Panc1 (cell line): ENCODE results near the gene NTNG1. TPM values are rescaled to one million over a fixed set of nuclear protein-coding genes. Genes with fewer than 3 reads are reported as not detected.

Experiments
- ATAC-seq: fragments of 200-7000 bp; cut with Tn5 transposase; 2 replicates; pipeline ENCODE4 v1.9.1; 2020; ENCODE audit warnings: mild to moderate bottlenecking, moderate library complexity
- BruUV-seq: library from RNA; stranded (reverse); fragments of 400-500 nt; replicated peaks from 2 replicates; lab custom pipeline; 2021; lab: Mats Ljungman, UMichigan
- CTCF ChIA-PET: fragments of 300-600 bp; sonication (Branson Sonifier 250); formaldehyde crosslinking; loops from one replicate; lab custom pipeline; 2022; ENCODE audit warnings: antibody characterized with exemption; lab: Charles Lee
- POLR2A ChIA-PET: fragments of 300-600 bp; sonication (Branson Sonifier 250); formaldehyde crosslinking; loops from one replicate; lab custom pipeline; 2022; ENCODE audit warnings: antibody characterized with exemption; lab: Charles Lee
- DNase-seq: peaks from one replicate; pipeline ENCODE4 v3.0.0-alpha.2; 2010; ENCODE audit warnings: low read depth, low spot score
- H3K27ac ChIP-seq: 2 replicates; pipeline ENCODE4 v1.5.1; 2011; ENCODE audit warnings: mild to moderate bottlenecking, low read length, inconsistent platforms
- H3K27me3 ChIP-seq: fragments of 200-500 bp; sonication (Bioruptor generic); 2 replicates; pipeline ENCODE4 v1.6.0; 2014; ENCODE audit warnings: low read length, inconsistent platforms; ENCODE audit not compliant: control insufficient read depth, insufficient read depth
- H3K36me3 ChIP-seq: fragments of 200-500 bp; sonication (Bioruptor generic); 2 replicates; pipeline ENCODE4 v1.5.1; 2014; ENCODE audit warnings: inconsistent platforms, mild to moderate bottlenecking, low read length, moderate library complexity; ENCODE audit not compliant: control insufficient read depth, insufficient read depth
- H3K4me1 ChIP-seq: 2 replicates; pipeline ENCODE4 v1.5.1; 2011; ENCODE audit warnings: inconsistent platforms, mild to moderate bottlenecking, low read length, moderate library complexity; ENCODE audit not compliant: control insufficient read depth, insufficient read depth
- H3K4me3 ChIP-seq, 2 experiments: 2 replicates each; pipeline ENCODE4 v1.5.1; 2011 to 2012; ENCODE audit warnings: low read depth in 2 of 2, low read length in 2 of 2, mild to moderate bottlenecking in 2 of 2, inconsistent platforms in 1 of 2, moderate library complexity in 1 of 2
- H3K9me3 ChIP-seq: fragments of 200-500 bp; sonication (Bioruptor generic); 2 replicates; pipeline ENCODE4 v1.5.1; 2014; ENCODE audit warnings: low read depth, mild to moderate bottlenecking, inconsistent platforms, low read length, moderate library complexity; ENCODE audit not compliant: control insufficient read depth, insufficient read depth
- POLR2AphosphoS5 ChIP-seq: IDR thresholded peaks from 2 replicates; pipeline ENCODE4 v1.6.1; 2012; ENCODE audit warnings: mild to moderate bottlenecking, low read depth, low read length, moderate library complexity
- SIN3A ChIP-seq: IDR thresholded peaks from 2 replicates; pipeline ENCODE4 v1.6.1; 2012; ENCODE audit warnings: low read depth, mild to moderate bottlenecking, low read length, moderate library complexity, borderline replicate concordance; ENCODE audit not compliant: insufficient read depth
- TCF7L2 ChIP-seq: IDR thresholded peaks from 2 replicates; pipeline ENCODE4 v1.6.1; 2011; ENCODE audit warnings: mild to moderate bottlenecking, low read depth, low read length, inconsistent platforms
- in situ Hi-C: cut with HindIII; loops from 2 replicates; pipeline ENCODE4 v1.10.0; 2016; ENCODE audit warnings: low sequenced_read_pairs, low pct_unique_long_range_greater_than_20kb
- intact Hi-C: fragments of 100-400 bp; cut with micrococcal nuclease; formaldehyde crosslinking; loops from one replicate; pipeline ENCODE4 v1.10.0; 2022; ENCODE audit not compliant: unreplicated experiment
- total RNA-seq: library from RNA; stranded (reverse); gene quantifications from one replicate; pipeline ENCODE4 v1.2.1, GENCODE V29; 2021; ENCODE audit not compliant: unreplicated experiment
- TF ChIP-seq, protein P1 (sequence below): fragments of 450-650 bp; IDR thresholded peaks from 2 replicates; pipeline ENCODE4 v1.5.1; 2017; ENCODE audit warnings: mild to moderate bottlenecking
- TF ChIP-seq, protein P2 (sequence below), 2 experiments: IDR thresholded peaks; 2 replicates each; pipeline ENCODE4 v1.6.1; 2011 to 2012; ENCODE audit warnings: low read depth in 2 of 2, control low read depth in 1 of 2, low read length in 1 of 2, mild to moderate bottlenecking in 1 of 2, moderate library complexity in 1 of 2; ENCODE audit not compliant: insufficient read depth in 1 of 2

Gene NTNG1
- total RNA-seq, 1 experiment from 2014 or later: 0.13 TPM

DNA sequence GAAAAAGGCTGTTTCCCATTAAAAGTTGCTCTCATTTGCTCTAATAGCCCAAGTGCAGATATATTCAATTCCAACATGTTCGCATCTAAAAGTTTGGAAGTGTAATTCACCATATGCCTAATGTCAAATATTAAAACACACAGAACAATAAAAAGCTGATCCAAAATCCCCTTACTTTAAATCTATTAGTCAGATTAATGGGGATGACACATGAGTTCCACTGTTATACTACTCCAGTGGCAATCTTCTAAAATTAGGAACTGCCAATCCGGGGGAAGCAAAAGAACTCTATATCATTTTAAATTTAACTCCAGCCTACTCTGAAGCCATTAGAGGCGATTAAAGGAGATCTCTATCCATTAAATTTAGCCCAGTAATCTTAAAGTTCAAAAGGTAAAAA is 317.1 kb downstream of the NTNG1 start:
- H3K27me3 ChIP-seq: no peaks in the 10 kb centered on the region
- POLR2A ChIA-PET: no interaction called here
- no TSS peak for BruUV-seq
- H3K36me3 ChIP-seq: no peaks in the 10 kb centered on the region
- no peaks in the 10 kb centered on the region for H3K9me3 ChIP-seq
- no peak for DNase-seq
- CTCF ChIA-PET: no interaction called here
- in situ Hi-C loops: no loop called here
- no peak for ATAC-seq
- no peaks in the 10 kb centered on the region for H3K4me1 ChIP-seq
- no peak overlapping the region for H3K4me3 ChIP-seq
- intact Hi-C loops: no loop called here
- H3K27ac ChIP-seq: no peak overlapping the region
- TF ChIP-seq TCF7L2 (no peak), SIN3A (no peak), POLR2AphosphoS5 (no peak)
- TF ChIP-seq, protein P1, sequence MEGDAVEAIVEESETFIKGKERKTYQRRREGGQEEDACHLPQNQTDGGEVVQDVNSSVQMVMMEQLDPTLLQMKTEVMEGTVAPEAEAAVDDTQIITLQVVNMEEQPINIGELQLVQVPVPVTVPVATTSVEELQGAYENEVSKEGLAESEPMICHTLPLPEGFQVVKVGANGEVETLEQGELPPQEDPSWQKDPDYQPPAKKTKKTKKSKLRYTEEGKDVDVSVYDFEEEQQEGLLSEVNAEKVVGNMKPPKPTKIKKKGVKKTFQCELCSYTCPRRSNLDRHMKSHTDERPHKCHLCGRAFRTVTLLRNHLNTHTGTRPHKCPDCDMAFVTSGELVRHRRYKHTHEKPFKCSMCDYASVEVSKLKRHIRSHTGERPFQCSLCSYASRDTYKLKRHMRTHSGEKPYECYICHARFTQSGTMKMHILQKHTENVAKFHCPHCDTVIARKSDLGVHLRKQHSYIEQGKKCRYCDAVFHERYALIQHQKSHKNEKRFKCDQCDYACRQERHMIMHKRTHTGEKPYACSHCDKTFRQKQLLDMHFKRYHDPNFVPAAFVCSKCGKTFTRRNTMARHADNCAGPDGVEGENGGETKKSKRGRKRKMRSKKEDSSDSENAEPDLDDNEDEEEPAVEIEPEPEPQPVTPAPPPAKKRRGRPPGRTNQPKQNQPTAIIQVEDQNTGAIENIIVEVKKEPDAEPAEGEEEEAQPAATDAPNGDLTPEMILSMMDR: no peak
- TF ChIP-seq, protein P2, sequence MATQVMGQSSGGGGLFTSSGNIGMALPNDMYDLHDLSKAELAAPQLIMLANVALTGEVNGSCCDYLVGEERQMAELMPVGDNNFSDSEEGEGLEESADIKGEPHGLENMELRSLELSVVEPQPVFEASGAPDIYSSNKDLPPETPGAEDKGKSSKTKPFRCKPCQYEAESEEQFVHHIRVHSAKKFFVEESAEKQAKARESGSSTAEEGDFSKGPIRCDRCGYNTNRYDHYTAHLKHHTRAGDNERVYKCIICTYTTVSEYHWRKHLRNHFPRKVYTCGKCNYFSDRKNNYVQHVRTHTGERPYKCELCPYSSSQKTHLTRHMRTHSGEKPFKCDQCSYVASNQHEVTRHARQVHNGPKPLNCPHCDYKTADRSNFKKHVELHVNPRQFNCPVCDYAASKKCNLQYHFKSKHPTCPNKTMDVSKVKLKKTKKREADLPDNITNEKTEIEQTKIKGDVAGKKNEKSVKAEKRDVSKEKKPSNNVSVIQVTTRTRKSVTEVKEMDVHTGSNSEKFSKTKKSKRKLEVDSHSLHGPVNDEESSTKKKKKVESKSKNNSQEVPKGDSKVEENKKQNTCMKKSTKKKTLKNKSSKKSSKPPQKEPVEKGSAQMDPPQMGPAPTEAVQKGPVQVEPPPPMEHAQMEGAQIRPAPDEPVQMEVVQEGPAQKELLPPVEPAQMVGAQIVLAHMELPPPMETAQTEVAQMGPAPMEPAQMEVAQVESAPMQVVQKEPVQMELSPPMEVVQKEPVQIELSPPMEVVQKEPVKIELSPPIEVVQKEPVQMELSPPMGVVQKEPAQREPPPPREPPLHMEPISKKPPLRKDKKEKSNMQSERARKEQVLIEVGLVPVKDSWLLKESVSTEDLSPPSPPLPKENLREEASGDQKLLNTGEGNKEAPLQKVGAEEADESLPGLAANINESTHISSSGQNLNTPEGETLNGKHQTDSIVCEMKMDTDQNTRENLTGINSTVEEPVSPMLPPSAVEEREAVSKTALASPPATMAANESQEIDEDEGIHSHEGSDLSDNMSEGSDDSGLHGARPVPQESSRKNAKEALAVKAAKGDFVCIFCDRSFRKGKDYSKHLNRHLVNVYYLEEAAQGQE (IDR thresholded peaks at IDR 0.05; ENCODE audit: insufficient read depth in 1 of 2, low read depth in 2 of 2, low read length in 1 of 2): no peak

DNA sequence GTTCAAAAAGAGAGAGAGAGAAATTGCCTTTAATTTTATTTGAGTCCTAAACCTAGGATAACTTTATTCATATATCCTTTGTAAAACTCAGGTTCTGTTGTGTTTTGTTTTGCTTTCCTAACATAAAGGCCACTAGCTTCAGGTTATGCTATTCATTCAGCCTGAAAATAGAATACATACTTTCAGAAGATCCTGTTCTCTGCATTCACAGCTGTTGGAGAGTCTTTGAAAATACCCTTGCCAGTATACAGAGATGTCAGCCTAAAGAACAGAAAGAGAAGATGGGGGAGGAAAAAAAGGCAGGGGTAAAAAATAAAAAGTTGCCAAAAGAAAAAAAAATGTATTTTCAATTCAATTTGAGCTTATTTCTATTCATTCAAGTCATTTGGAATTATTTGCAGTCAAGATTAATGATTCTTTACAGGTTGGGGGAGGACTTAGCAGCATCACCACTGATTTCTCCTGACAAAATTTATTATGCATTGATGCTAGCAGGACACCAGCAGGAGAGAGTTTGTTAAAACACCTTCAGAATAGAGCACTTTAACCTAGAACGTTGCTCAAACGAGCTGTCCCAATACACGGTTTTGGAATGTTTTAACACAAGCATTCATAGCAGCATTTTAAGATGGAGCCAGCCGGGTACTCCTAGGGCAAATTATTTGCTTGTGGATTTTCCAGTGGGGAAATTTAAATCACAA is 318.5 kb downstream of the NTNG1 start:
- intact Hi-C loops: no loop called here
- no TSS peak for BruUV-seq
- ATAC-seq: no peak

More for the DNA sequence above, 318.5 kb downstream of the NTNG1 start:
- Histone ChIP-seq H3K27me3 (no peaks in the 10 kb centered on the region), H3K4me1 (no peaks in the 10 kb centered on the region), H3K27ac (no peak overlapping the region), H3K36me3 (no peaks in the 10 kb centered on the region), H3K9me3 (no peaks in the 10 kb centered on the region), H3K4me3 (no peak overlapping the region)
- in situ Hi-C loops: no loop called here
- TF ChIP-seq SIN3A (no peak), TCF7L2 (no peak)
- TF ChIP-seq, protein P1: no peak
- CTCF ChIA-PET: no interaction called here
- POLR2A ChIA-PET: no interaction called here
- DNase-seq: no peak
